ENCODE results near the gene NPRL2. TPM values are rescaled to one million over a fixed set of nuclear protein-coding genes. Genes with fewer than 3 reads are reported as not detected.

Gene NPRL2
- total and polyA plus RNA-seq, 2 experiments from 2014 or later = 33.2 to 51.9 TPM

DNA sequence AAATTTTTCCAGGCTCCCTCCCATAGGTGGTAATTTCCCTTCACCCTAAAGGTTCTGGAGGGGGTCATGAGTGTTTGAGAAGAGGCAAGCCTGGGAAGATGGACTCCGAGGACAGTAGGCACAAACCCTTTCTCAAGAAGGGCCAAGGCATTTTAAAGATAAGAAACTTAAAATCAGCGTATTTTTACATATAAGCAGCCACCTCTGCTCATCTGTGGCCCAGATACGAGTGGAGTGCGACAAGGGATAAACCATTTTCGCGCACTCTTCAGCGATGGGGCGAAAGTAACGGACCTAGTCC, 10.5 kb downstream of the NPRL2 start:
- TF ChIP-seq, protein P1, sequence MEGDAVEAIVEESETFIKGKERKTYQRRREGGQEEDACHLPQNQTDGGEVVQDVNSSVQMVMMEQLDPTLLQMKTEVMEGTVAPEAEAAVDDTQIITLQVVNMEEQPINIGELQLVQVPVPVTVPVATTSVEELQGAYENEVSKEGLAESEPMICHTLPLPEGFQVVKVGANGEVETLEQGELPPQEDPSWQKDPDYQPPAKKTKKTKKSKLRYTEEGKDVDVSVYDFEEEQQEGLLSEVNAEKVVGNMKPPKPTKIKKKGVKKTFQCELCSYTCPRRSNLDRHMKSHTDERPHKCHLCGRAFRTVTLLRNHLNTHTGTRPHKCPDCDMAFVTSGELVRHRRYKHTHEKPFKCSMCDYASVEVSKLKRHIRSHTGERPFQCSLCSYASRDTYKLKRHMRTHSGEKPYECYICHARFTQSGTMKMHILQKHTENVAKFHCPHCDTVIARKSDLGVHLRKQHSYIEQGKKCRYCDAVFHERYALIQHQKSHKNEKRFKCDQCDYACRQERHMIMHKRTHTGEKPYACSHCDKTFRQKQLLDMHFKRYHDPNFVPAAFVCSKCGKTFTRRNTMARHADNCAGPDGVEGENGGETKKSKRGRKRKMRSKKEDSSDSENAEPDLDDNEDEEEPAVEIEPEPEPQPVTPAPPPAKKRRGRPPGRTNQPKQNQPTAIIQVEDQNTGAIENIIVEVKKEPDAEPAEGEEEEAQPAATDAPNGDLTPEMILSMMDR (IDR thresholded peaks at IDR 0.05; ENCODE audit: low read depth, low read length) = no peak
- Histone ChIP-seq H3K9me3 (ENCODE audit: low read depth) (no peaks in the 10 kb centered on the region), H3K4me1 (ENCODE audit: low read depth) (peaks cover 11% of the 10 kb centered on the region), H3K36me3 (no peaks in the 10 kb centered on the region), H3K27me3 (peaks cover 56% of the 10 kb centered on the region), H3K4me3 (no peak overlapping the region), H3K27ac (no peak overlapping the region)
- no peak for DNase-seq (ENCODE audit: low read depth in 1 of 2, low spot score in 1 of 2)

DNA sequence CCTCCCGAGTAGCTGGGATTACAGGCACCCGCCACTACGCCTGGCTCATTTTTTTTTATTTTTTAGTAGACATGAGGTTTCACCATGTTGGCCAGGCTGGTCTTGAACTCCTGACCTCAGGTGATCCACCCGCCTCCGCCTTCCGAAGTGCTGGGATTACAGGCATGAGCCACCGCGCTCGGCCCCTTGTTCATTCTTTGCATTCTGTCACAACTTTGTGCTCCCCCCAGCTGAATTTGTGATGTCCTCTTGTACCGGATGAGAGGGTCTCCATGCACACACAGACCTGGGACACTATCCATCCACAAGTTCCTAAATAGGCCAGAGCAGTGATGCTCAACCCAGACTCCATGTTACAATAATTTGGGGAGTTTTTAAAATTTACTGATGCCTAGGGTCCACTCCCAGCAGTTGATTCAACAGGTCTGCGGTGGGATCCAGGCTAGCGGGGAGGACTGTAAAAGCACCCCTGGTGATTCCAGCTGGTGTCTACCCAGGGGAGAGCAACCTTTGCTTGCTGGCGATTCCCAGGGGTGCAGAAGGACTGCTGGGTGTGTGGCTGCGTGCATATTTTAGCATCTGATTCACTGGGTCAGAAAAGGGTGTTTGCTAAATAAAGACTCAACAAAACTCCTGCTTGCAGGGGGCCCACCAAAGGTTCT, 11.0 kb downstream of the NPRL2 start:
- Histone ChIP-seq H3K9me3 (ENCODE audit: low read depth) (no peaks in the 10 kb centered on the region), H3K27me3 (peaks cover 52% of the 10 kb centered on the region), H3K4me3 (no peak overlapping the region), H3K4me1 (ENCODE audit: low read depth) (peaks cover 11% of the 10 kb centered on the region), H3K36me3 (no peaks in the 10 kb centered on the region), H3K27ac (no peak overlapping the region)
- TF ChIP-seq, protein P1 (IDR thresholded peaks at IDR 0.05; ENCODE audit: low read depth, low read length) = no peak
- DNase-seq (ENCODE audit: low read depth in 1 of 2, low spot score in 1 of 2) = peak in 1 of 2 donors; percentile 52

DNA sequence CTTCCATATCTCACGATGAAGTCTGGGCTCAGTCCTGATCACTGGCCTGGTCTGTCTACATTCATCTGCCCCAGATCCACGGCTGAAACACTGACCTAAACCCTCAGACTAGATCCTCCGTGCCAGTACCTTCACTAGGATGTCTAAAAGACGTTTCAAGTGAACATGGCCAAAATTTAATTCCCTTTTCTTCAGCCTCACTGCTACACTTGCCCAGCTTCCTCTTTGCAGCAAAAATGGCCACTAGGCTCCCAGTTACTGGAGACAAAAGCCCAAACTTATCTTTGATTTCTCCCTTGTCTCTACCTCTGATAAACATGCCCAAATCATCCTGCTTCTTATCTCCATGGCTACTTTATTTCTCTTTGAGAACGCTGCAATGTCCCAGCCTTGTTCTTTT, 11.6 kb downstream of the NPRL2 start:
- H3K4me1 ChIP-seq (ENCODE audit: low read depth) = peaks cover 11% of the 10 kb centered on the region

DNA sequence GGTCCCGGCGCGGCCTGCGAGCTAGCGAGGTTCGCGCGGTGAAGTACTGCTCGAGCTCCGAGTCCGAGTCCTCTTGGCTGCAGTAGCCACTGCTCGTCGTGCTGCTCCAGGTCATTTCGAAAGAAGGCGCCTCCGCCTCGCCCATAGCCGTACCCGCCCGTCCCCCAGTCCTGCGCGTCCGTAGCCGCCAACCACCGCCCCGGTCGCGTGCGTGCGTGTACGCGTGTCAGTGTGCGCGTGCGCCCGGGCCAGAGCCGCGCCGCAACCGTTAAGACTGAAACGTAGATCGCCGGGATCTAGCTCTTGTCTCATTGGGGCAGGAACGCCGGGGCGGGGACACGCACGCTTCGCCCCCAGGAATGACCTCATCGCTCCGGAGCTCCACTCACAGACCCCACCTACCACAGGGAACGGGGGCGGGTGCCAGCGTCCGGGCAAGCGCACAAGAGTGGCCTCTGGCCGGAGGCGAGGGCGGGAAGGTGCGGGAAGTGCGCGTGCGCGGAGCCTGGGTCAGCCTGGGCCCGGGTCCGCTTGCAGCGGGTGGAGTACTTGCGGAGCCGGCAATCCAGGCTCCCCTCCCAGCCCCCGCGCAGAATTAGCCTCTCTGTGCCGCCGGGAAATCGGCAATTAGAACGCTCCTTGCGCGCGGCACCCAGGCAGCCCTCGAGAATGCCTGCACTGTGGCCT, 13.3 kb downstream of the NPRL2 start:
- TF ChIP-seq, protein P1 (IDR thresholded peaks at IDR 0.05; ENCODE audit: low read depth, low read length) = no peak
- H3K9me3 ChIP-seq (ENCODE audit: low read depth) = no peaks in the 10 kb centered on the region
- H3K4me3 ChIP-seq = peak overlapping the region; percentile 59
- no peaks in the 10 kb centered on the region for H3K36me3 ChIP-seq
- DNase-seq (ENCODE audit: low read depth in 1 of 2, low spot score in 1 of 2) = peak; percentile 100
- peaks cover 11% of the 10 kb centered on the region for H3K4me1 ChIP-seq (ENCODE audit: low read depth)
- H3K27me3 ChIP-seq = peaks cover 31% of the 10 kb centered on the region
- H3K27ac ChIP-seq = peak overlapping the region; percentile 87

More for the DNA sequence above, 11.6 kb downstream of the NPRL2 start:
- no peak for DNase-seq (ENCODE audit: low read depth in 1 of 2, low spot score in 1 of 2)
- Histone ChIP-seq H3K4me3 (no peak overlapping the region), H3K9me3 (ENCODE audit: low read depth) (no peaks in the 10 kb centered on the region), H3K27me3 (peaks cover 47% of the 10 kb centered on the region), H3K36me3 (no peaks in the 10 kb centered on the region), H3K27ac (no peak overlapping the region)
- TF ChIP-seq, protein P1 (IDR thresholded peaks at IDR 0.05; ENCODE audit: low read depth, low read length) = no peak

DNA sequence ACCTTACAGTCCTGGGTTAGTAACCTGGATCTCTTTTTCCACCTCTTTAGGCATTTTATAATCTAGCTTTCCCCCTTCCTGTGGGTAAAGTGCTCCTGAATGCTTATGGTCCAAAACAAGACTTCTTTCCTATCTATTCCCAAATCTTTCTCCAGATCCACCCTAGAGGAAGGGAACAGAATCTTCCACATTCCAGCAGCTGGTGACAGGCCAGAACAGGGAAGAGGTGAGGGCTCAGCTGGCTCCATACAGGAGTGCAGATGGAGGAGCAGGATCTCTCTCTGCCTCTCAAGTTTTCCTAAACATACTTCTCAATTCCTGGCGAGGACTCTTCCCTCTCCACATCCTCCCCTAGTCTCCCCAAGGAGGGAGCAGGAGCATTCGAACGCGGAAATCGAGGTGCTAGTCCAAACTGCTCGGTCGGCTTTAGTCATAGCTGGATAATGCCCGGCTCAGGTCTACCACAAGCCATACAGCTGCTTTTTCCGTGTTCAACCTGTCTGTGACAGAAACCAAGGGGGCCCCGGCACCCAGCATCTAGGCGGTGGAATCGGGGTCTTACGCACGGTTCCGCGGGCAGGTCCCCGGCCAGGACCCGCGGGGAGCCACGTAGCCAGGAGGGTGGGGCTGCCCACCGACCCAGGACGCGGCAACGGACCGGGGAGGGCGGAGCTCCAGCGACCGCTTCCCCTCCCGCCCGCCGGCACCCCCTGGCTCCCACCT, 14.0 kb downstream of the NPRL2 start:
- H3K4me3 ChIP-seq = peak overlapping the region; percentile 59
- H3K27ac ChIP-seq = peak overlapping the region; percentile 87
- no peak for DNase-seq (ENCODE audit: low read depth in 1 of 2, low spot score in 1 of 2)
- no peaks in the 10 kb centered on the region for H3K9me3 ChIP-seq (ENCODE audit: low read depth)
- peaks cover 24% of the 10 kb centered on the region for H3K27me3 ChIP-seq
- H3K4me1 ChIP-seq (ENCODE audit: low read depth) = peaks cover 11% of the 10 kb centered on the region
- TF ChIP-seq, protein P1 (IDR thresholded peaks at IDR 0.05; ENCODE audit: low read depth, low read length) = no peak
- H3K36me3 ChIP-seq = peaks cover 6% of the 10 kb centered on the region
